GM19455 (cell line): ENCODE measurements around the gene MACF1.
"Not testable (repeated sequence)": the region's sequence is repeated elsewhere in the genome, so short reads cannot be mapped to it uniquely, and the experiment has no call there.

Experiments used
- ATAC-seq: cut with Tn5 transposase; IDR thresholded peaks from one replicate; pipeline ENCODE4 v1.9.1; 2021; ENCODE audit not compliant: unreplicated experiment

MACF1 gene

GRCh38 chr1:39446986-39447567, 242.6 kb downstream of the MACF1 start:
- no peak for ATAC-seq

- not testable (repeated sequence) for ATAC-seq
Observed at GRCh38 chr1:39450041-39450440, 245.5 kb downstream of the MACF1 start.

- ATAC-seq = no peak
Observed at GRCh38 chr1:39450956-39451606, 246.6 kb downstream of the MACF1 start.

- no peak for ATAC-seq
Observed at GRCh38 chr1:39452081-39452480, 247.6 kb downstream of the MACF1 start.

- no peak for ATAC-seq
Observed at GRCh38 chr1:39452540-39452939, 248.0 kb downstream of the MACF1 start.

- ATAC-seq = no peak
Observed at GRCh38 chr1:39453603-39454002, 249.1 kb downstream of the MACF1 start.

- ATAC-seq = no peak
Observed at GRCh38 chr1:39458991-39459390, 254.5 kb downstream of the MACF1 start.

GRCh38 chr1:39462074-39462473, 257.6 kb downstream of the MACF1 start:
- ATAC-seq = no peak

- ATAC-seq = no peak
Observed at GRCh38 chr1:39466413-39467107, 262.1 kb downstream of the MACF1 start.

- not testable (repeated sequence) for ATAC-seq
Observed at GRCh38 chr1:39467108-39467720, 262.7 kb downstream of the MACF1 start.

GRCh38 chr1:39469150-39469549, 264.7 kb downstream of the MACF1 start:
- ATAC-seq = no peak

GRCh38 chr1:39470040-39470439, 265.5 kb downstream of the MACF1 start:
- no peak for ATAC-seq

- no peak for ATAC-seq
Observed at GRCh38 chr1:39472826-39473225, 268.3 kb downstream of the MACF1 start.

- ATAC-seq = no peak
Observed at GRCh38 chr1:39473324-39473723, 268.8 kb downstream of the MACF1 start.

GRCh38 chr1:39474810-39475209, 270.3 kb downstream of the MACF1 start:
- no peak for ATAC-seq

GRCh38 chr1:39475551-39475950, 271.1 kb downstream of the MACF1 start:
- not testable (repeated sequence) for ATAC-seq

GRCh38 chr1:39478126-39478915, 273.8 kb downstream of the MACF1 start:
- no peak for ATAC-seq

- no peak for ATAC-seq
Observed at GRCh38 chr1:39481289-39481688, 276.8 kb downstream of the MACF1 start.

- ATAC-seq = no peak
Observed at GRCh38 chr1:39483276-39483675, 278.8 kb downstream of the MACF1 start.

GRCh38 chr1:39484564-39484963, 280.1 kb downstream of the MACF1 start:
- ATAC-seq = no peak
